SU-DHL-6 (cell line): ENCODE measurements around the gene MYO15B.

Experiments
- H2AFZ ChIP-seq: fragments of 200-600 bp; sonication (generic); 2 replicates; pipeline ENCODE4 v1.6.1; 2014; ENCODE audit warnings: low read depth, mild to moderate bottlenecking, moderate library complexity, mixed read lengths, antibody characterized with exemption, low read length; ENCODE audit not compliant: severe bottlenecking
- H3F3A ChIP-seq: fragments of 200-600 bp; shearing (Covaris generic); 2 replicates; pipeline ENCODE4 v1.6.0; 2016; ENCODE audit warnings: antibody characterized with exemption, mild to moderate bottlenecking; ENCODE audit not compliant: insufficient read depth
- H3K27ac ChIP-seq: fragments of 200-600 bp; sonication (generic); 2 replicates; pipeline ENCODE4 v1.5.1; 2016; ENCODE audit warnings: low read depth, mild to moderate bottlenecking, low read length, moderate library complexity, mixed read lengths
- H3K27me3 ChIP-seq: fragments of 200-600 bp; sonication (generic), shearing (Covaris generic); 2 replicates; pipeline ENCODE4 v1.6.0; 2014; ENCODE audit warnings: mild to moderate bottlenecking, low read length
- H3K36me3 ChIP-seq: fragments of 200-600 bp; sonication (generic); 2 replicates; pipeline ENCODE4 v1.6.1; 2014; ENCODE audit warnings: mild to moderate bottlenecking, low read length, mixed read lengths
- H3K4me2 ChIP-seq: fragments of 300-600, 200-600 bp; shearing (Covaris generic), sonication (generic); 2 replicates; pipeline ENCODE4 v1.6.0; 2014; ENCODE audit warnings: low read length, low read depth, mild to moderate bottlenecking; ENCODE audit not compliant: poor library complexity, severe bottlenecking
- H3K4me3 ChIP-seq: fragments of 200-600 bp; sonication (generic); 2 replicates; pipeline ENCODE4 v1.5.1; 2014; ENCODE audit warnings: antibody characterized with exemption, low read length, mild to moderate bottlenecking, mixed read lengths; ENCODE audit not compliant: insufficient read depth, poor library complexity, severe bottlenecking
- H3K79me2 ChIP-seq: fragments of 200-600 bp; sonication (generic); 2 replicates; pipeline ENCODE4 v1.6.1; 2014; ENCODE audit warnings: mild to moderate bottlenecking, low read length, moderate library complexity; ENCODE audit not compliant: insufficient read depth
- H3K9ac ChIP-seq: fragments of 200-600 bp; sonication (generic); 2 replicates; pipeline ENCODE4 v1.7.0; 2014; ENCODE audit warnings: mild to moderate bottlenecking, low read length
- H3K9me2 ChIP-seq: fragments of 200-600 bp; sonication (generic); replicated peaks from 2 replicates; pipeline ENCODE4 v1.6.1; 2014; ENCODE audit warnings: low read length; ENCODE audit not compliant: insufficient read depth
- H3K9me3 ChIP-seq: fragments of 200-600 bp; sonication (generic); 2 replicates; pipeline ENCODE4 v1.6.1; 2014; ENCODE audit warnings: low read length, mixed read lengths; ENCODE audit not compliant: insufficient read depth
- H4K20me1 ChIP-seq: fragments of 200-600 bp; sonication (generic); 2 replicates; pipeline ENCODE4 v1.6.1; 2014; ENCODE audit warnings: low read depth, mild to moderate bottlenecking, antibody characterized with exemption, low read length, moderate library complexity, mixed read lengths
- CTCF ChIP-seq: fragments of 200-600 bp; sonication (generic); IDR thresholded peaks from one replicate; pipeline ENCODE4 v1.5.1; 2017; ENCODE audit warnings: antibody characterized with exemption, mild to moderate bottlenecking, low read length, moderate library complexity; ENCODE audit not compliant: insufficient read depth, poor library complexity, severe bottlenecking
- EZH2phosphoT487 ChIP-seq: fragments of 200-600 bp; sonication (generic), shearing (Covaris generic); conservative IDR thresholded peaks from 2 replicates; pipeline ENCODE4 v1.6.1; 2018; ENCODE audit warnings: mild to moderate bottlenecking, antibody characterized with exemption, low read length, moderate library complexity, mixed read lengths

Gene MYO15B

GRCh38 chr17:75647061-75647460 is 59.5 kb downstream of the MYO15B start:
- Histone ChIP-seq H3K4me3 (no peak overlapping the region), H4K20me1 (no peaks in the 10 kb centered on the region), H3F3A (no peaks in the 10 kb centered on the region; the same call in 1 of the 2 replicates), H3K27me3 (no peaks in the 10 kb centered on the region), H3K4me2 (no peak overlapping the region), H2AFZ (no peak overlapping the region), H3K9me2 (no peaks in the 10 kb centered on the region), H3K27ac (no peak overlapping the region), H3K79me2 (no peaks in the 10 kb centered on the region), H3K9me3 (no peaks in the 10 kb centered on the region), H3K9ac (no peak overlapping the region), H3K36me3 (no peaks in the 10 kb centered on the region)
- no peak for TF ChIP-seq EZH2phosphoT487
- TF ChIP-seq CTCF = no peak

DNA sequence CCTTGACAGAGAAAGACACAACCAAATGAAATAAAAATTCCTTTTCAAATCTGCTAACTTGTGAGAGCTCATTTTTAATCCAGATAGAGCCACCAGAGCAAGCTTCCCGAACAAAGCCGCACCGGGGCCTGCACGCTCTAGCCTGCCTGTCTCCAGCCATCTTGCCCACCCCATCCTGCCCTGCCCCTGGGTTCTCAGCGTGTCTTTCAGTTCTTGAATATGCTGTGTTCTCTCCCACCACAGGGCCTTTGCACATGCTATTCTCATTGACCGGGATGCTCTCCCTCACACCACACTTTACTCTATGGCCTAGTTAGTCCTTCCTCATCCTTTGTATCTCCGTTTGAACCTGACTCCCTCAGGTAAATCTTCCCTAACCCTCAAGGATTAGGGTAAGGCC is 60.3 kb downstream of the MYO15B start:
- H3K9me3 ChIP-seq = no peaks in the 10 kb centered on the region
- H3K9ac ChIP-seq = no peak overlapping the region
- H4K20me1 ChIP-seq = no peaks in the 10 kb centered on the region
- no peaks in the 10 kb centered on the region for H3K27me3 ChIP-seq
- no peaks in the 10 kb centered on the region for H3K36me3 ChIP-seq
- H3K79me2 ChIP-seq = no peaks in the 10 kb centered on the region
- TF ChIP-seq CTCF = no peak
- TF ChIP-seq EZH2phosphoT487 = no peak
- no peaks in the 10 kb centered on the region; the same call in 1 of the 2 replicates for H3F3A ChIP-seq
- no peaks in the 10 kb centered on the region for H3K9me2 ChIP-seq
- H3K4me2 ChIP-seq = no peak overlapping the region
- H2AFZ ChIP-seq = no peak overlapping the region
- no peak overlapping the region for H3K27ac ChIP-seq
- no peak overlapping the region for H3K4me3 ChIP-seq

GRCh38 chr17:75649687-75650086 is 62.1 kb downstream of the MYO15B start:
- Histone ChIP-seq H3K9me2 (no peaks in the 10 kb centered on the region), H3K27me3 (no peaks in the 10 kb centered on the region), H3K9ac (no peak overlapping the region), H3K36me3 (no peaks in the 10 kb centered on the region), H2AFZ (no peak overlapping the region), H3K27ac (no peak overlapping the region), H3K79me2 (no peaks in the 10 kb centered on the region), H3K4me3 (no peak overlapping the region), H3K9me3 (no peaks in the 10 kb centered on the region), H3F3A (peaks cover 5% of the 10 kb centered on the region; the same call in 1 of the 2 replicates), H3K4me2 (no peak overlapping the region), H4K20me1 (no peaks in the 10 kb centered on the region)
- TF ChIP-seq CTCF (no peak), EZH2phosphoT487 (no peak)
